Smooth muscle cell (in vitro differentiated cells): ENCODE data around the gene TLR9. TPM values are rescaled to one million over a fixed set of nuclear protein-coding genes. Genes with fewer than 3 reads are reported as not detected.

ENCODE experiments used
- DNase-seq: peaks from one replicate; lab custom pipeline; 2025; ENCODE audit not compliant: unreplicated experiment; lab: John Stamatoyannopoulos, UW
- H2AFZ ChIP-seq: fragments of 200-600 bp; sonication (generic); 2 replicates; pipeline ENCODE4 v1.6.0; 2016; ENCODE audit warnings: antibody characterized with exemption, low read depth, mild to moderate bottlenecking
- H3F3A ChIP-seq: fragments of 200-600 bp; sonication (generic); 2 replicates; pipeline ENCODE4 v1.6.0; 2017; ENCODE audit warnings: antibody characterized with exemption, low read depth
- H3K27ac ChIP-seq: fragments of 200-600 bp; sonication (generic); 2 replicates; pipeline ENCODE4 v1.5.1; 2016; ENCODE audit warnings: low read depth, mild to moderate bottlenecking
- H3K27me3 ChIP-seq: fragments of 200-600 bp; sonication (generic); 2 replicates; pipeline ENCODE4 v1.6.1; 2016; ENCODE audit warnings: low read depth, mild to moderate bottlenecking
- H3K36me3 ChIP-seq: fragments of 200-600 bp; sonication (generic); 2 replicates; pipeline ENCODE4 v1.5.1; 2016; ENCODE audit warnings: low read depth
- H3K4me1 ChIP-seq: fragments of 200-600 bp; sonication (generic); 2 replicates; pipeline ENCODE4 v1.5.1; 2016; ENCODE audit warnings: low read depth
- H3K4me2 ChIP-seq: fragments of 200-600 bp; sonication (generic); 2 replicates; pipeline ENCODE4 v1.6.0; 2016; ENCODE audit warnings: mild to moderate bottlenecking
- H3K4me3 ChIP-seq: fragments of 200-600 bp; sonication (generic); 2 replicates; pipeline ENCODE4 v1.5.1; 2016; ENCODE audit warnings: mild to moderate bottlenecking
- H3K79me2 ChIP-seq: fragments of 200-600 bp; sonication (generic); 2 replicates; pipeline ENCODE4 v1.6.0; 2016; ENCODE audit warnings: low read depth, mild to moderate bottlenecking
- H3K9ac ChIP-seq: fragments of 200-600 bp; sonication (generic); 2 replicates; pipeline ENCODE4 v1.6.0; 2016; ENCODE audit warnings: low read depth
- H3K9me3 ChIP-seq: fragments of 200-600 bp; sonication (generic); replicated peaks from 2 replicates; pipeline ENCODE4 v1.5.1; 2016; ENCODE audit warnings: low read depth
- H4K20me1 ChIP-seq: fragments of 200-600 bp; sonication (generic); 2 replicates; pipeline ENCODE4 v1.6.0; 2016; ENCODE audit warnings: low read depth
- WGBS: methylation state at CpG from one replicate; pipeline ENCODE4 v1.1.7; 2016; ENCODE audit warnings: low lambda C conversion rate; 5-methylcytosine and 5-hydroxymethylcytosine counted together
- polyA plus RNA-seq: library from polyadenylated mRNA; unstranded; fragments of >200 nt; fragmentation: Nextera tagmentation; extraction: Ambion mirVana; gene quantifications from 2 replicates; pipeline ENCODE4 v1.2.1, GENCODE V29; 2016
- total RNA-seq: library from RNA; depleted of rRNA; stranded (reverse); fragments of >200 nt; gene quantifications from 2 replicates; pipeline ENCODE4 v1.2.3, GENCODE V29; 2014
- TF ChIP-seq, protein P1 (sequence below): fragments of 200-600 bp; sonication (generic); IDR thresholded peaks from 2 replicates; pipeline ENCODE4 v1.5.1; 2017; ENCODE audit warnings: borderline replicate concordance, mild to moderate bottlenecking, antibody characterized with exemption; ENCODE audit not compliant: insufficient read depth, poor library complexity, severe bottlenecking

Gene TLR9
- total and polyA plus RNA-seq, 2 experiments from 2014 or later = 0.09 TPM; not detected in 1

GRCh38 chr3:52223449-52224408, 1.7 kb downstream of the TLR9 start:
- no peak overlapping the region for H3K4me2 ChIP-seq
- 96% methylated on average over 32 of the region's 32 CpGs for WGBS
- H3K27ac ChIP-seq = no peak overlapping the region
- no peak overlapping the region for H3K4me3 ChIP-seq
- no peaks in the 10 kb centered on the region for H4K20me1 ChIP-seq
- H3K4me1 ChIP-seq = no peaks in the 10 kb centered on the region
- no peak overlapping the region for H2AFZ ChIP-seq
- H3K36me3 ChIP-seq = no peaks in the 10 kb centered on the region
- no peaks in the 10 kb centered on the region for H3K27me3 ChIP-seq
- H3F3A ChIP-seq = no peaks in the 10 kb centered on the region
- TF ChIP-seq, protein P1, sequence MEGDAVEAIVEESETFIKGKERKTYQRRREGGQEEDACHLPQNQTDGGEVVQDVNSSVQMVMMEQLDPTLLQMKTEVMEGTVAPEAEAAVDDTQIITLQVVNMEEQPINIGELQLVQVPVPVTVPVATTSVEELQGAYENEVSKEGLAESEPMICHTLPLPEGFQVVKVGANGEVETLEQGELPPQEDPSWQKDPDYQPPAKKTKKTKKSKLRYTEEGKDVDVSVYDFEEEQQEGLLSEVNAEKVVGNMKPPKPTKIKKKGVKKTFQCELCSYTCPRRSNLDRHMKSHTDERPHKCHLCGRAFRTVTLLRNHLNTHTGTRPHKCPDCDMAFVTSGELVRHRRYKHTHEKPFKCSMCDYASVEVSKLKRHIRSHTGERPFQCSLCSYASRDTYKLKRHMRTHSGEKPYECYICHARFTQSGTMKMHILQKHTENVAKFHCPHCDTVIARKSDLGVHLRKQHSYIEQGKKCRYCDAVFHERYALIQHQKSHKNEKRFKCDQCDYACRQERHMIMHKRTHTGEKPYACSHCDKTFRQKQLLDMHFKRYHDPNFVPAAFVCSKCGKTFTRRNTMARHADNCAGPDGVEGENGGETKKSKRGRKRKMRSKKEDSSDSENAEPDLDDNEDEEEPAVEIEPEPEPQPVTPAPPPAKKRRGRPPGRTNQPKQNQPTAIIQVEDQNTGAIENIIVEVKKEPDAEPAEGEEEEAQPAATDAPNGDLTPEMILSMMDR = no peak
- no peak for DNase-seq
- no peaks in the 10 kb centered on the region for H3K9me3 ChIP-seq
- H3K79me2 ChIP-seq = no peaks in the 10 kb centered on the region
- H3K9ac ChIP-seq = no peak overlapping the region

GRCh38 chr3:52222319-52223221, 2.9 kb downstream of the TLR9 start:
- Histone ChIP-seq H3K4me3 (no peak overlapping the region), H3K9ac (no peak overlapping the region), H3K9me3 (no peaks in the 10 kb centered on the region), H2AFZ (no peak overlapping the region), H3F3A (no peaks in the 10 kb centered on the region), H3K27me3 (no peaks in the 10 kb centered on the region), H3K36me3 (no peaks in the 10 kb centered on the region), H3K79me2 (no peaks in the 10 kb centered on the region), H3K27ac (no peak overlapping the region), H3K4me2 (no peak overlapping the region), H3K4me1 (no peaks in the 10 kb centered on the region), H4K20me1 (no peaks in the 10 kb centered on the region)
- DNase-seq = no peak
- TF ChIP-seq, protein P1 = no peak
- 96% methylated on average over 41 of the region's 41 CpGs for WGBS

GRCh38 chr3:52221563-52222318, 3.7 kb downstream of the TLR9 start:
- Histone ChIP-seq H3K4me1 (no peaks in the 10 kb centered on the region), H3K4me3 (no peak overlapping the region), H2AFZ (no peak overlapping the region), H3K9me3 (no peaks in the 10 kb centered on the region), H3K79me2 (no peaks in the 10 kb centered on the region), H3K9ac (no peak overlapping the region), H4K20me1 (no peaks in the 10 kb centered on the region), H3K27me3 (no peaks in the 10 kb centered on the region), H3K27ac (no peak overlapping the region), H3K36me3 (no peaks in the 10 kb centered on the region), H3K4me2 (no peak overlapping the region), H3F3A (no peaks in the 10 kb centered on the region)
- no peak for DNase-seq
- TF ChIP-seq, protein P1 = no peak
- 95% methylated on average over 34 of the region's 34 CpGs for WGBS
